Suprapubic skin (tissue), 4 donors: ENCODE measurements around the gene JPH2. TPM values are rescaled to one million over a fixed set of nuclear protein-coding genes. Genes with fewer than 3 reads are reported as not detected.

Experiments used
- DNase-seq, 2 donors: peaks; one replicate each; pipeline ENCODE4 v3.0.0-alpha.2; 2019; ENCODE audit warnings: low spot score in 2 of 2
- H3K27ac ChIP-seq: fragments of 200-600 bp; sonication (generic); one replicate; pipeline ENCODE4 v1.5.1; 2019
- H3K27me3 ChIP-seq: fragments of 200-600 bp; sonication (generic); one replicate; pipeline ENCODE4 v1.5.1; 2019
- H3K36me3 ChIP-seq: fragments of 200-600 bp; sonication (generic); one replicate; pipeline ENCODE4 v1.5.1; 2019
- H3K4me1 ChIP-seq: fragments of 200-600 bp; sonication (generic); one replicate; pipeline ENCODE4 v1.5.1; 2019
- H3K4me3 ChIP-seq: fragments of 200-600 bp; sonication (generic); one replicate; pipeline ENCODE4 v1.5.1; 2019; ENCODE audit warnings: mild to moderate bottlenecking
- H3K9me3 ChIP-seq: fragments of 200-600 bp; sonication (generic); one replicate; pipeline ENCODE4 v1.5.1; 2019
- CTCF ChIP-seq, 2 donors: fragments of 200-600 bp in 1 of 2; fragments of 450-650 bp in 1 of 2; sonication (generic) in 1 of 2; IDR thresholded peaks; one replicate each; pipeline ENCODE4 v1.5.1; 2016 to 2019; ENCODE audit warnings: antibody characterized with exemption in 2 of 2, mild to moderate bottlenecking in 1 of 2, moderate library complexity in 1 of 2
- EP300 ChIP-seq: sonication (generic); formaldehyde crosslinking; IDR thresholded peaks from one replicate; pipeline ENCODE4 v1.6.1; 2017; ENCODE audit warnings: antibody characterized with exemption
- POLR2A ChIP-seq, 2 donors: fragments of 450-650 bp; IDR thresholded peaks; one replicate each; pipeline ENCODE4 v1.6.1; 2017; ENCODE audit warnings: antibody characterized with exemption in 2 of 2, mild to moderate bottlenecking in 2 of 2, moderate library complexity in 2 of 2
- POLR2AphosphoS5 ChIP-seq, 3 donors: sonication (generic); formaldehyde crosslinking; IDR thresholded peaks; one replicate each; pipeline ENCODE4 v1.6.1; 2017; ENCODE audit warnings: antibody characterized with exemption in 3 of 3
- WGBS: methylation state at CpG from one replicate; pipeline ENCODE4 v1.1.5; 2018; 5-methylcytosine and 5-hydroxymethylcytosine counted together
- total RNA-seq, 4 donors: library from RNA; depleted of rRNA; stranded (reverse); fragments of >200 nt; gene quantifications; one replicate each; pipeline ENCODE4 v1.1.0, GENCODE V29; 2016

Gene JPH2
- total RNA-seq, 4 donors from 2014 or later, result 3.8 to 5.0 (median 4.5) TPM

- Histone ChIP-seq H3K4me3 (no peak overlapping the region), H3K9me3 (no peaks in the 10 kb centered on the region), H3K27ac (no peak overlapping the region), H3K27me3 (peaks cover 5% of the 10 kb centered on the region), H3K36me3 (no peaks in the 10 kb centered on the region), H3K4me1 (peaks cover 4% of the 10 kb centered on the region)
- no peak for DNase-seq
- TF ChIP-seq CTCF (IDR thresholded peaks at IDR 0.05), result peak in 1 of 2 donors; percentile 24
- no peak for TF ChIP-seq POLR2A (IDR thresholded peaks at IDR 0.05)
- 85% methylated on average over 6 of the region's 9 CpGs for WGBS
Measured at GRCh38 chr20:44092551-44093248, 94.3 kb downstream of the JPH2 start.

GRCh38 chr20:44091026-44091425 lies 96.0 kb downstream of the JPH2 start:
- Histone ChIP-seq H3K4me3 (no peak overlapping the region), H3K9me3 (no peaks in the 10 kb centered on the region), H3K27ac (no peak overlapping the region), H3K36me3 (no peaks in the 10 kb centered on the region), H3K4me1 (peaks cover 14% of the 10 kb centered on the region), H3K27me3 (peaks cover 9% of the 10 kb centered on the region)
- 65% methylated on average over 4 of the region's 4 CpGs for whole genome bisulfite sequencing
- no peak for TF ChIP-seq CTCF (IDR thresholded peaks at IDR 0.05)
- no peak for TF ChIP-seq POLR2A (IDR thresholded peaks at IDR 0.05)
- no peak for TF ChIP-seq EP300
- TF ChIP-seq POLR2AphosphoS5 (IDR thresholded peaks at IDR 0.05), result no peak
- no peak for DNase-seq

- Histone ChIP-seq H3K4me1 (peaks cover 14% of the 10 kb centered on the region), H3K4me3 (no peak overlapping the region), H3K36me3 (no peaks in the 10 kb centered on the region), H3K27ac (no peak overlapping the region), H3K27me3 (peaks cover 9% of the 10 kb centered on the region), H3K9me3 (no peaks in the 10 kb centered on the region)
- WGBS, result 64% methylated on average over 6 of the region's 7 CpGs
- TF ChIP-seq CTCF (IDR thresholded peaks at IDR 0.05), result no peak
- TF ChIP-seq POLR2AphosphoS5 (IDR thresholded peaks at IDR 0.05), result no peak
- no peak for TF ChIP-seq POLR2A (IDR thresholded peaks at IDR 0.05)
- no peak for TF ChIP-seq EP300
- no peak for DNase-seq
Measured at GRCh38 chr20:44089987-44090674, 96.9 kb downstream of the JPH2 start.

GRCh38 chr20:44087857-44088120 lies 99.2 kb downstream of the JPH2 start:
- Histone ChIP-seq H3K27ac (no peak overlapping the region), H3K9me3 (no peaks in the 10 kb centered on the region), H3K27me3 (peaks cover 8% of the 10 kb centered on the region), H3K4me3 (no peak overlapping the region), H3K4me1 (peaks cover 14% of the 10 kb centered on the region), H3K36me3 (no peaks in the 10 kb centered on the region)
- no peak for DNase-seq
- no peak for TF ChIP-seq POLR2A (IDR thresholded peaks at IDR 0.05)
- WGBS, result 70% methylated on average over 4 of the region's 4 CpGs

- H3K4me3 ChIP-seq, result no peak overlapping the region
- peaks cover 4% of the 10 kb centered on the region for H3K27me3 ChIP-seq
- H3K4me1 ChIP-seq, result peaks cover 14% of the 10 kb centered on the region
- TF ChIP-seq CTCF (IDR thresholded peaks at IDR 0.05) (no peak), EP300 (no peak), POLR2A (IDR thresholded peaks at IDR 0.05) (no peak), POLR2AphosphoS5 (IDR thresholded peaks at IDR 0.05) (no peak)
- no peak overlapping the region for H3K27ac ChIP-seq
- no peak for DNase-seq
- WGBS, result 45% methylated on average over 15 of the region's 15 CpGs
- no peaks in the 10 kb centered on the region for H3K36me3 ChIP-seq
- no peaks in the 10 kb centered on the region for H3K9me3 ChIP-seq
Measured at GRCh38 chr20:44087051-44087856, 99.7 kb downstream of the JPH2 start.
